C4-2B (cell line): ENCODE measurements around the gene MUC5AC.

ENCODE experiments used
- ZFX ChIP-seq: fragments of 450-650 bp; IDR thresholded peaks from 2 replicates; pipeline ENCODE4 v1.6.1; 2017
- TF ChIP-seq, protein P1 (sequence below): fragments of 450-650 bp; conservative IDR thresholded peaks from 2 replicates; pipeline ENCODE4 v1.5.1; 2017; ENCODE audit warnings: mild to moderate bottlenecking

- TF ChIP-seq, protein P1, sequence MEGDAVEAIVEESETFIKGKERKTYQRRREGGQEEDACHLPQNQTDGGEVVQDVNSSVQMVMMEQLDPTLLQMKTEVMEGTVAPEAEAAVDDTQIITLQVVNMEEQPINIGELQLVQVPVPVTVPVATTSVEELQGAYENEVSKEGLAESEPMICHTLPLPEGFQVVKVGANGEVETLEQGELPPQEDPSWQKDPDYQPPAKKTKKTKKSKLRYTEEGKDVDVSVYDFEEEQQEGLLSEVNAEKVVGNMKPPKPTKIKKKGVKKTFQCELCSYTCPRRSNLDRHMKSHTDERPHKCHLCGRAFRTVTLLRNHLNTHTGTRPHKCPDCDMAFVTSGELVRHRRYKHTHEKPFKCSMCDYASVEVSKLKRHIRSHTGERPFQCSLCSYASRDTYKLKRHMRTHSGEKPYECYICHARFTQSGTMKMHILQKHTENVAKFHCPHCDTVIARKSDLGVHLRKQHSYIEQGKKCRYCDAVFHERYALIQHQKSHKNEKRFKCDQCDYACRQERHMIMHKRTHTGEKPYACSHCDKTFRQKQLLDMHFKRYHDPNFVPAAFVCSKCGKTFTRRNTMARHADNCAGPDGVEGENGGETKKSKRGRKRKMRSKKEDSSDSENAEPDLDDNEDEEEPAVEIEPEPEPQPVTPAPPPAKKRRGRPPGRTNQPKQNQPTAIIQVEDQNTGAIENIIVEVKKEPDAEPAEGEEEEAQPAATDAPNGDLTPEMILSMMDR: no peak
- TF ChIP-seq ZFX: no peak
Measured at GRCh38 chr11:1167256-1167655, 9.5 kb downstream of the MUC5AC start.
